Activated naive CD8-positive, alpha-beta T cell treated with anti-CD3 and anti-CD28 coated beads, Interleukin-2, amount 50 U/mL, for 16 hours (primary cell): ENCODE data around the gene MELTF.

Experiments used
- DNase-seq: peaks from one replicate; pipeline ENCODE4 v3.0.0-alpha.2; 2020; ENCODE audit warnings: low read depth, low spot score

The MELTF gene

DNA sequence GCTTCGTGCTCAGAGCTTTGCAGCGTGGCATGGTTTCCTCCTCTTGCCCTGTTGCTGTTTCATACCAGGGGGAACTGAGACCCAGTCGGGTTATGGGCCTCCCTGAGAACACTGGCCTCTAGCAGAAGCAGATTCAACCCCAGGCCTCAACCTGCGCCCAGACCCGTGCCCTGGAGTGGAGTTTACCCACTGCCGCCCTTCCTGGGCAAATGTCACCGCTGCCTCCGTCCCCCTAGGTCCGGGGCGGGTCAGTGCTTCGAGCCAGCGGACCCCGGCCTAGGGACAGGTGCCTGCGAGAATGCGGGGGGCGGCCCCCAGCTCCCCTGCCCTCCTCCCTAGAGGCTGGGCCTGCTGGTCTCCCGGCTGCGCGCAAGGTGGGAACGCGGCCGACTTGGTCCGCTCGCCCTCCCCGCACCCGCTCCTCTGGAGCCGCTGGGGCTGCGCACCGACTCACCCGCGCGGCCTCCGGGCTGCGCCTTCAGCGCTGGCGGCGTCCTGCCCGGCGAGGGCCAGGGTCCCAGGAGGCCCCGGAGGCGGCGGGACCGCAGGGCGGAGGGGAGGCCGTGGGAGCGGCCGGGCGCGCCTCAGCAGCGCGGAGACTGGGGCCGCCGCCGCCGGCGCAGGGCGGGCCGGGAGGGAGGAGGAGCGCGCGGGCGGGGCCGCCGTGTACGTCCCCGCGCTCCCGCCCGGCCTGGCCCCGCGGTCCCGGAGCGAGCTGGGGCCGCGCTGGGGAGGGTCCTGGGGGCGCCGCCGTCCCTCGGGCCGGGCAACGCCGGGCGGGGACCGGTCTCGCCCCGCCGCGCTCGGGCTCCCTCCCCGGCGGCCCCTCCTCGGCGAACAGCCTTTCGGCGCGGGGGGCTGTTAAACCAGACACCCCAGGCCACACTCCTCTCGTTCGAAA, 61.1 kb downstream of the MELTF start, which contains the start of gene PIGZ:
TSS of gene PIGZ (minus strand) at position 601 of the 901 bp plus-strand sequence. CDS start 16,802 bp downstream, outside the sequence.
- DNase-seq = no peak

DNA sequence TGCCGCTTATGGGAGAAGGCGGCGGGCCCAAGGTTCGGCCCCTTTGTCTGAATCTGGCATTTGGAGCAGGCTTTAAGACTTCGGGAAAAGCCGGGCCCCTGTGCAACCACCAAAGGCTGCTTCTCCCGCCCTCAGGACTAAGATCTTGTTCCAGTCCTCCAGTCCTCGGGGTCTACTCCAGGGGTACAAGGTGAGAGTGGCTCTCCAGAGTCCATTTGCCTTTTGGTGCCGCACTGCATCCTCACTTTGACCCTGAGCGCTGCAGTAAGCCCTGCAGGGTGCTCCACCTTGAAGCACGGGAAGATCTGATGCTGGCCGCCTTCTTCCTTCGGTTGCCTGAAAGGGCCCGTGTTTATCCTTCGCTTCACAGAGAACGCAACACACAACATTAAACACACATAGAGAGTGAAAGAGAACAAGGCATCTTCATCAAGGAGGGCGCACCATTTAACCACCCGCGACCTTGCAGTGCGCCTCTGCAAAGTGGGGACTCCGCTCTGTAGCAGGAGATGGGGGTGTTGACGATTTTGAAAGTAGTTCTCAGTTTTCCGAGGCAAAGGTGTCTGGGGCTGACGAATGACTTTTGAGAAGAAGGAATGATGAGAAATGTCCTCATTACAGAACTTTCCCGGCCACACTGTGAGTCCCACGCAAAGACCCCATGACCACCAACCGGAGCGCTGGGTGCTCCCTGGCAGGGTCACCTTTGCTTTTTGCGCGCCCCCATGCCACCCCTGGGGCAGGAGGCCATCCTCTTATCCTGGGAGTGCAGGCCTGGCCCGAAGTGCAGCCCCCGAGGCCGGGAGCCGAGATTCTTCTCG, 62.0 kb downstream of the MELTF start:
- no peak for DNase-seq

DNA sequence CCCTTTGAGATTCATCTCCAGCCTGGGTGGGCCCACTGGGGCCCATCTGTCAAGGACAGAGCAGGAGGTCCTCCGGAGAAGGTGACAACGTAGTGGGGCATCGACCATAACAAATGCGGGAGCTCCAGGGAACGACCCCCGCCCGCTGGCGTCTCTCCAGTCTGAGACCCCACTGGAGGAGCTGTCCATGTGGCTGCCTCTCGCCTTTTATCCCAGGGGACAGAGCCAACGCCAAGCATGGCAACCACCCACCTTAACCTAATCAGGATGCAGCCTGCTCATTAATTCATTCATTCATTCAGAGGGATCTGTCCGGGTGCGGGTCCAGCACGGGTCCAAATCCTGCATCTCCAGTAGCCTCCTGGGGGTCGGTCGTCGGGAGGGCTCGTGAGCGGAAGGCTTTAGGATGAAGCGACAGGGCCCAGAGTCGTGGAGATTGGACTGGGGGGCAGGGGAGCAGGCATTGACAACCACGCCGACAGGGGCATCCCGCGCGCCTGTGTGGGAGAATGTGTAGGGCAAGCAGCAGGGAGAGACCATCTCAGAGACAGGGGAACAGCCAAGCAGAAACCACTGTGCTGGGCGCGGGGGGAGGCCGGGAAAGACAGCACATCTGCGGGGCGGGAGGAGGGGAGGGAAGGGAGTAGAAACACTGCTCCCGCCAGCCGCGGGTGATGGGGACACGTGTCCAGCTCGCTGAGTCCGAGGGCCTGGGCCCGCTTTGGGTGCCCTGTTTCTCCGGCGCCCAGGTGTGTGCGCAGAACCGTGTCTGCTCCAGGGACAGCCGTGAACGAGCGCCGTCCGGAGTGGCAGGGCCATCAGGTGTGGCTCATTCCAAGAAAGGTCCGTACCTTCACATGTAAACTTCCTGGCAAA, 62.9 kb downstream of the MELTF start:
- no peak for DNase-seq

DNA sequence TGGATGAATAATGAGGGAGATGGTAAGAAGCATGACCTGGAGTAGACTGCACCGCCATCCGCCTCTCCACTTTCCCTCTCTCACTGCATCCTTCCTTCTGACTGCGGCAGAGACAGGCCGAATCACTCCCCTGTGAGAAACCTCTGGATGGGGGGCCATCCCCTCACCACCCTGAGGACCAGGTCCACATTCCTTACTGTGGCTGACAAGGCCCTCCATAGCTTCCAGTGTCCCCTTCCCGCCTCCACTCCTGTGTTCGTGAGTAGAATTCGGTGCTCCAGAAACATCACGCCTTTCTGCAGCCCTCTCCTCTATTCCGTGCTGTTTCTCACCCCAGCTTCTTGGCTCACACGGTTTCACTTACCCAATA, 63.8 kb downstream of the MELTF start:
- DNase-seq = no peak

DNA sequence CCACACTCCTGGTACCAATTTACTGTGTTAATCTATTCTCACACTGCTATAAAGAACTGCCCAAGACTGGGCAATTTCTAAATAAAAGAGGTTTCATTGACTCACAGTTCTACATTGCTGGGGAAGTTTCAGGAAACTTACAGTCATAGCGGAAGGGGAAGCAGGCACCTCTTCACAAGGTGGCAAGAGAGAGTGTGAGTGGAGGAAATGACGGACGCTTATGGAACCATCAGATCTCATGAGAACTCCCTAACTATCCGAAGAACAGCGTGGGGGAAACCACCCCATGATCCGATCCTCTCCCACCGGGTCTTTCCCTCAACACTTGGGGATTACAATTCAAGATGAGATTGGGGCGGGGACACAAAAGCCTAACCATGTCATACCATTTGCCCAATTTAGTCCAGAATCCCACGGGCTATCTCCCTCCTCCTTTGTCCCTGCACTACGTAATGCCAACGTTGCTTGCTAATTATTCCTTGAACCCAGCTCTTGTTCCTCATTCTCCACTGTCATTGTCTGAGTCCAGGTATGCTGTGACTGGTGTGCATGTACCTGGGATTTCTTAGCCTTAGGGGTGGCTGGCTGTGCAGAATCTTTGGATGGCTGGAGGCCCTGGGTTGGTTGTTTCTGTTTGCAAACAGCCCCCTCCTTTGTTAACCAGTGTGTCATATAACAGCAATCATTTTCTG, 64.4 kb downstream of the MELTF start:
- DNase-seq = no peak

DNA sequence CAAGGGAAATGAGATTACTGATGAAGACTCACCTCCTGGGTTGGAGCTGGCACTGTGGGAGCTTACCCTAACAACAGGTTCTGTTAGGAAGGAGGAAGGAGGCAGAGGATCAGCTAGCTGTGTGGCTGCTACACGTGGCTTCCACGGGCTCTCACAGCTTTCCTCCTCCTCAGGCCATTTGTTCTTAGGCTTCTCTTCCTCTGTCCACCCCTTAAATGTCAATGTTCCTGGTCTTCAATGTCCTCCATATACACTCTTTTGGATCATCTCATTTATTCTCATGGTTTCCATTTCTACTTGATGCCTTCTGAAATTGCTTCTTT, 66.0 kb downstream of the MELTF start:
- DNase-seq = no peak

DNA sequence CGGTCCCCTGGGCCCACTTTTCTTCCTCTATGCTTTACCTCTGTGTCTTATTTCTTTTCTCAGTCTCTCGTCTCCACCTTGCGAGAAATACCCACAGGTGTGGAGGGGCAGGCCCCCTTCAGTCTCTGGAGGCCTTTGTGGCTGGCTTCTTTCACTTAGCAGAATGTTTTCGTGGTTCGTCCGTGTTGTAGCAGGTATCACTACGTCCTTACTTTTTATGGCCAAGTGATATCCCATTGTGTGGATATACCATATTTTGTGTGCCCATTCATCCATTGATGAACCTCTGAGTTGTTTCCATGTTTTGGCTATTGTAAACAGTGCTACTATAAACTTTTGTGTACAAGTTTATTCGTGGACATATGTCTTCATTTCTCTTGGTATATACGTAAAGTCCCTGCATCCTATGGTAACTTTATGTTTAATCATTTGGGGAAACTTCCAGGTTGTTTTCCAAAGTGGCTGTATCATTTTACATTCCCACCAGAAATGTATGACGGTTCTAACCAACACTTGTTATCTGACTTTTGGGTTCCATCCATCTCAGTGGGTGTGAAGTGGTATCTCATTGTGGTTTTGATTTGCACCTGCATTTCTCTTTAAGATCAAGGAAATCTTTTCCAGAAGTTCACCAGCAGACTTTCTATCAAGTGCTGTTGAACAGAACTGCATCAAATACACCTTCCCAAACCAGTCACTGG, 66.5 kb downstream of the MELTF start:
- DNase-seq = no peak

DNA sequence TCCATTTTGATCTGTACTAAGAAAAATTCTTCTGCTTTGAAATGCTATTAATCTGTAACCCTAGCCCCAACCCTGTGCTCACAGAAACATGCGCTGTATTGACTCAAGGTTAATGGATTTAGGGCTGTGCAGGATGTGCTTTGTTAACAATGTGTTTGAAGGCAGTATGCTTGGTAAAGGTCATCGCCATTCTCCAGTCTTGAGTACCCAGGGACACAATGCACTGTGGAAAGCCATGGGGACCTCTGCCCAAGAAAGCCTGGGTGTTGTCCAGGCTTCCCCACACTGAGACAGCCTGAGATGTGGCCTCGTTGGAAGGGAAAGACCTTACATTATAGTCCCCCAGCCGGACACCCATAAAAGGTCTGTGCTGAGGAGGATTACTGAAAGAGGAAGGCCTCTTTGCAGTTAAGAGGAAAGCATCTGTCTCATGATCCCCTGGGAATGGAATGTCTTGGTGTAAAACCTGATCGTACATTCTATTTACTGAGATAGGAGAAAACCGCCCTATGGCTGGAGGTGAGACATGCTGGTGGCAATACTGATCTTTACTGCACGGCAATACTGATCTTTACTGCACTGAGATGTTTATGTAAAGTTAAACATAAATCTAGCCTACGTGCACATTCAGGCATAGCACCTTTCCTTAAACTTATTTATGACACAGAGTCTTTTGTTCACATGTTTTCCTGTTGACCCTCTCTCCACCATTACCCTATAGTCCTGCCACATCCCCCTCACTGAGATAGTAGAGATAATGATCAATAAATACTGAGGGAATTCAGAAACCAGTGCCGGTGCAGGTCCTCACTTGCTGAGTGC, 67.3 kb downstream of the MELTF start:
- DNase-seq = no peak

DNA sequence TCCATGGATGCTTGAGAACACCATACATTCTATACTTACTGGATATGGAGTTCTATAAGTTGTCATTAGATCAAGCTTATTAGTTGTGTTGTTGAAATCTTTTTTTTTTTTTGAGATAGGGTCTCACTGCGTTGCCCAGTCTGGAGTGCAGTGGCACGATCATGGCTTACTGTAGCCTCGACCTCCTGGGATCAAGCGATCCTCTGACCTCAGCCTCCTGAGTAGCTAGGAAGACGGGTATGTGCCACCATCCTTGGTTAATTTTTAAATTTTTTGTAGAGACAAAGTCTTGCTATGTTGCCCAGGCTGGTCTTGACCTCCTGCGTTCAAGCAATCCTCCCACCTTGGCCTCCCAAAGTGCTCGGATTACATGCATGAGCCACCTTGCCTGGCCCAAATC, 74.8 kb downstream of the MELTF start:
- no peak for DNase-seq
